GM21447 (cell line): Measurements from ENCODE around the gene PRKCE.

Source experiments
- ATAC-seq: cut with Tn5 transposase; IDR thresholded peaks from one replicate; pipeline ENCODE4 v1.9.1; 2021; ENCODE audit not compliant: unreplicated experiment

Gene PRKCE

DNA sequence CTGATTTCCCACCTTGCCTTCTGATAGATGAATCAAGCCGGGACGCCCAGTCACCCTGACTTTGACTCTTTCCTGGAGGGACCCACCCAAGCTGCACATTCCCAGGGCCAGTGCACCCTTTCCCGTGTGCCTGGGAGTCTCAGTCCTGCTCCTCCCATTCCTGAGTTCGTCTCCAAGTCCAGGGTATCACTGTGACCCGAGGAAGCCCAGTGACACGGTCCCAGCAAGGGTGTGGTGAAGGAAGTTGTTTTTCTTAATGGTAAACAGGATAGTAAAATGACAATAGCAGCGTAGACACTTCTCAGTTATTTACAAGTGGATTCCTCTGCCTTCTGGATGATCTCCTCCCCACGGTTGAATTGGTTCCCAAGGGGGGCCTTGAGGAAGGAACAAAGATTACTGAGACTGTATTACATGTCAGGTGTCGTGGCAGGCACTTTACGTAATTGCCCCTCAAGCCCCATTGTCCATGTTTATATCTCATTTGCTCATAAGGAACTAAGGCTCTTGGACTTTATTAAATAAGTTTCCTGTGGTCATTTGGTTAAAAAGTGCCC is 123.3 kb downstream of the PRKCE start:
- no peak for ATAC-seq

DNA sequence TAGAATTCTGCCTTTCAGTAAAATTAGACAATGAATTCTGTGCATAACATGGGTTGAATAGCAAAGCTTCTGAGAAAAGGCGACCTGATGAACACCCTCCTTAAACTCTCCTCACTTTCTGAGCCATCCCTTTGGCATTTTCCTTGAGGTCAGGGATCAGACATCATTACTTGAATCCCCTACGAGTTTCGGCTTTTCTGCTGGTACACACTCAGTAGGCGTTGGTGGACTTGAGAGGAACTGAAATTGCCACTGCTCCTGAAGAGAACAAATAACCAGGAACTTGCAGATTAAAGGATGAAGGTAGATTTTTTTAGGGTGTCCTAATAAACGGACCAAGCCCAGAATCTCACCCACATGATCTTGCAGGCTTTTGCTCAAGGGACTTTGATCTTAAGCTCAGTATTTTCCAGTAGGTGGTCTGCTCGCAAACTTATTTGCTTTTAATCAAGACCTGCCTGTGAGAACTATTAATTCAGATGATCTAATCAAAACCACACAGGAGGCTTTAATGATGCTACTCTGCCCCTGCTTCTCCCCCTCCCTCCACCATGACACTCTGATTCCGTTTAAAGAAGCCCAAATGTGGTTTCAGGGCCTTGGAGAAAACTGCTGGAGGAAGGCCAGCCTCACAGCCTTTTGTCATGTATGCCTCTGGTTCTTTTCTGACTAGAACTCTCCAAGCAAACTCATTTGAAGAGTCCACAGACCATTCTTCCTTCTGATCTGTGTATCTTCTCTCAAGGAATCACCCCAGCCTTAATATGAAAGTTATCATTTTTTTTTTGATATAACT is 124.9 kb downstream of the PRKCE start:
- ATAC-seq, result no peak

GRCh38 chr2:45777996-45778719 is 126.7 kb downstream of the PRKCE start:
- no peak for ATAC-seq

GRCh38 chr2:45778720-45779171 is 127.3 kb downstream of the PRKCE start:
- ATAC-seq, result no peak

DNA sequence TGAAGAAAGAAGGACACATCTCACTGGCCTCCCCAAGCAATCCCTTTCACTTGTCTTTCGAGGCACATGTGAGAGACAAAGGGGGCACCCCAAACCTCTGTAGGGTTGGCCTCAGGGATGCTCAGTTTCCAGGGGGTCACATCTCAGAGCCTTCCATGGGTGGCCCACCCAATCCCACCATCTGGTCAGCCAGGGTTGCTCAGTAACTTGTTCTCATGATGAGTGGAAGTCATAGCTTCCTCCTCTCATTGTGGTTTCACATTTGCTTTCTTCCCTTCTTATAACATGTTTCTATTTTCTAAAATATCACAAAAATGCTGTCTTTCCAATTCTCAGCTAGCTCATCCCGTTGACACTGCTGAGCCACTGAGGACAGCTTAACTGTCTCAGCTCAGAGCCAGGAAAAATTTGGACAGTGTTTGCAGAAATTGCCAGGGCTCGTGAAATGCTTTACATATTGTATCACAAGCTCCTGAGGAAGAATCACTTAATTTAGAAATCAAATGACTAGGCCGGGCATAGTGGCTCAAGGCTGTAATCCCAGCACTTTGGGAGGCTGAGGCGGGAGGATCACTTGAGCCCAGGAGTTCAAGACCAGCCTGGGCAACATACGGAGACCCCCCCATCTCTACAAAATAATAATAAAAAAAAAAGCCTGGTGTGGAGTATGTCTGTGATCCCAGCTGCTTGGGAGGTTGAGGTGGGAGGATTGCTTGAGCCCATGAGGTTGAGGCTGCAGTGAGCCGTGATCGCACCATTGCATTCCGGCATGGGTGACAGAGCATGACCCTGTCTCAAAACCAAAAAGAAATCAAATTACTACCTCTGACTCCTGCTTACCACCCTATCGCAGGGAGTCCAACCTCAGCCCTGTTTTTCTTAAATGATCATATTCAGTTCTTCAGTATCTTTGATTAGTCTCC is 129.3 kb downstream of the PRKCE start:
- ATAC-seq, result no peak

- ATAC-seq, result no peak
Observed at GRCh38 chr2:45781464-45781811, 130.0 kb downstream of the PRKCE start.

DNA sequence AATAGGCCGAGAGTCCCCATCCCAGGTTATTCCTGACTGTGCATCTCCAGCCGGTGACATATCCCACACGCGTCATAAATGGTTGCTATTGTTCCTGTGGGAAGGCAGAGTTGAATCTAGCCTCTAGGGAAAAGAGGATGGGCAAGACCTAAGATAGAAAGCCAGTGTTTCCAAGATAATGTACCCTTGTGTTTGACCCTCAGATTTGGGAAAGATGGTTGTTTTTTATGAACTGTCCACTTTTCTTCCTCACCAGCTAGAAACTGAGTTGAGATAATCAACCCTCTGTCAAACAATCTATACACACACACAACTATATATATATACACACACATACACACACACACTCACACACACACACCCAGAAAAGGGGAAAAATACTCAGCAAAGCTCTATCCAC is 131.0 kb downstream of the PRKCE start:
- no peak for ATAC-seq

GRCh38 chr2:45782986-45783385 is 131.5 kb downstream of the PRKCE start:
- ATAC-seq, result no peak

DNA sequence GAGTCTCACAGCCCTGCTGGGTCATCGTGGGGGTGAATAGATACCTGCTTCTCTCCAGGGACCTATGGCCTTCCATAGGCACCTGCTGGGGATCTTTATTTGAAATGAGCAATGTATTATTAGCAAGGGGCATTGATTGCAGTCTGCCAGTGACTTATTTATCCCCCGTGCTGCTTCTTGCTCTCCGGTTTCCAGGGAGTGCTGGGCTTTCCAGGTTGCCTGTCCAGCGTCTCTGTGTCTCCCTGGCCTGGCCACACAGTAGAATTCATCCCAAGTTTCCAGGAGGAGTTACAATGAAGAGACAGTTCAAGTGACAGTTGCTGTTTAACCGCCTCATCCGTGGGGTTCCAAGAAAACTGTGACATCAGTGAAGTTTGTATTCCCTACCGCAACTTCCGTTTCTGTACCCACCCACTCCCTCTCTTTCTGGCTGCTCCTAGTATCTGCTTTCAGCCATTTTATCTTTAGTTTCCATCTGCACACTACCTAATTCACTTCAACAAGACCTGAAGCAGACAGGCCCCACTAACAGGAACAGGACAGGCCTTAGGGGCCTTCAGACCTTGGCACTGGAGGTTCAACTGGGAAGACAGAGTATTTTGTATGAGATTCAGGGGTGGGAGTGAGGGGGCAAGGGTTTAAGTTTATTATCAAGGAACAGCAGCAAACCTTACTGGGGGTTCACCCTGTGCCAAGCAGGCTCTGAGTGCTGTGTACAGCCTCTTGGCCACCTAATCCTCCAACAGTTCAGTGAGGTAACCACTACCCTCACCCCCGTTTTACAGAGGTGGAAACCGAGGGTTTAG is 134.8 kb downstream of the PRKCE start:
- ATAC-seq, result no peak

DNA sequence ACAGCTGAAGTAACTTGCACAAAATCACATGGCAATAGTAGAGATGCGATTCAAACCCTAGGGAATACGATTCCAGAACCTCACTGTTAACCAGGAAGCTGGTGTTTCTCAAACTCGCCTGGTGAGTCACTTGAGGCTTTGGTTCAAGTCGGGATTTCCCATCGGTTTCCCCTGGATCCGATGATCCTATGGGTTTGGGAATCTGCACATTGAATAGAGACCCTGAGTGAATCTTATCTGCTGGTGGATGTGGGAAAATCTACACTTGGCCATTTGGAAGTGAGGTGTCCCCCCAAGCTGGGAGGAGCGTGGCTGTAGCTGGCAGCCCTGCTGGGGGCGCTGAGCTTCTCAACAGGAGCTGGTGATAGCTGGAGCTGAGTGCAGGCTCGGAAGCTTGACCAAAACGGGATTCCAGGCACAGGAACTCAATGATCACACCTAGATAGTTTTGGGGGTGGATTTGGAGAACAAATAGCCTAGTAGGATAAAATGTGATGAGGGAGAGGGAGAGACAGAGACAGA is 135.4 kb downstream of the PRKCE start:
- no peak for ATAC-seq

- ATAC-seq, result no peak
Observed at GRCh38 chr2:45788401-45788800, 136.9 kb downstream of the PRKCE start.

DNA sequence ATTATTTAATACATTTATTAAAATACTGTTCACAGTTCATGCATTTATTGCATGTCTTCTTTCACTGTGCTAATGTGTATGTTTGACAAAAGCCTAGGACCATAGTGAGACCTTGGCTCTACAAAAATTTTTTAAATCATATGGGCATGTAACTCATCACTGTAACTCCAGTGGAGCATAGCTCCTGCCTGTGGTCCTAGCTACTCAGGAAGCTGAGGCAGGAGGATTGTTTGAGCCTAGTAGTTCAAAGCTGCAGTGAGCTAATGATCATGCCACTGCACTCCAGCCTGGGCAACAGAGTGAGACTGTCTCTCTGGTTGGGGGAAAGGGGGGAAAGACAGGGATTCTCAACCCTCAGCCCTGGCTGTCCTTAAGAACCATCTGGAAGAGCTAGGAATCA is 137.8 kb downstream of the PRKCE start:
- ATAC-seq, result no peak

DNA sequence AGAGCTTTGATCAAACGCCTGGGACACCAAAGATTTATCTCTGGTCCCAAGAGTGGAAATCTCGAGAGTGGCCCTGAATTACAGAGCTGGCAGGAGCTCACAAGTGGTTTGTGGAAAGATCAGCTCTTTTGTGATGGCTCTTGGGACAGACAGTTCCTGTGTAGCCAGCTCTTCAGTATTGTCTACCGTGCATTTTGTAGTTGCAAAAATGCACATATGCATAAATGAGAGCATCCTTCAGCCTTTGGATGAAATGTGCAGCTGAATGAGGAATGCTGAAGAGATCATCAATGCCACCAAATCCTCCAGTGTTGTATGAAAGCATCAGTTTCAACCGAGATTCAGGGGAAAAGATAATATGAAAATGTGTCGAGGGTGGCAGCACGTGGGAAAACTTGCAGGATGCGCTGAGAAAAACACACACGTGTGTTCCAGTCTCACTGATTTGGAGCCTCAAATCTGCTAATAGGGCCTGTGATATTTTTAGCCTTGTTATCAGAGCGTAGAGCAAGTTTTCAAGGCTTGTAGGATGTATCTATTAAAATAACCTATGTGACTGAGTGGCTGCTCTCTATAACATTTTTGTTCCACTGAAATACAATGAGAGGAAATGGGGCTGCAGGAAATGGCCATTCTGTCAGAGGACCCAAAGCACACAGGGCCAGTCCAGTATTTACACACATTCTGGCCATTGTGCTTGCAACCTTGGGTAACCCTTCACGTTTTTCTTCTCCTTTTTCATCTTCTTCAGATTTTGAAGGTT is 138.7 kb downstream of the PRKCE start:
- ATAC-seq, result no peak

DNA sequence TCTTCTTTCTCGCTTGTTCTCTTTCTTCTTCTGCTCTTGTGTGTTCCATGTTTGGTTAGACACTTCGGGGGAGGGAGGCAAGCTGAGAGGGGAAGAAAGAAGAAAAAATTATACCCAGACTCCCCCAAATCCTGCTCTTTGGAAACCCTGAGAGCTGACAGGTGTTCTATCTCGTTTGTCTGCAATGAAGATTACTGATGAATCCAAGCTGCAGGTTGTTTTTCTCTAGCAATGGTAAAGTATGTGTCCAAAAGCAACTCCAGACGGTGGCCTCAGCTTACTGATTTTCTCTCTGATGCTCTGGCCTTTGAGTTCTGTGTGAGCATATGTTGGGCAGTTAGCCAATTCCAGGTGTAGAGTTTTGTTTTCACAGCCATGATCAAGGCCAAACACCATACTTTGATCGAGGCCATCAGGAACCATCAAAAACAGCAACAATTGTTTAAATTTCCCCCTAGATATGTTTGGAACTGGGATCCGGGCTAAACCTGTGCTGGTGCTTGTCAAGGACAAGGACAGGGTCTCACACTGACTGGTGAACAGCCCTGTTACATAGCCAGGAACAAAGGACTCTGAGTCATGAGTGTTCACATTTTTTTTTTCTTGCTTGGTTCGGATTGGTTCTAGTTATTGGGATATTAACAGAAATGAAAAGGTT is 142.0 kb downstream of the PRKCE start:
- no peak for ATAC-seq

GRCh38 chr2:45794134-45794617 is 142.7 kb downstream of the PRKCE start:
- ATAC-seq, result no peak

- no peak for ATAC-seq
Observed at GRCh38 chr2:45796500-45796899, 145.0 kb downstream of the PRKCE start.

GRCh38 chr2:45797451-45798230 is 146.2 kb downstream of the PRKCE start:
- no peak for ATAC-seq
